Erythroblast (primary cell): ENCODE measurements around the gene TNK1.

Source experiments
- GATA1 ChIP-seq: IDR thresholded peaks from 2 replicates; pipeline ENCODE4 v1.6.1; 2011; ENCODE audit warnings: low read depth, mild to moderate bottlenecking, control low read depth, low read length, moderate library complexity
- POLR2A ChIP-seq: IDR thresholded peaks from 2 replicates; pipeline ENCODE4 v1.6.1; 2011; ENCODE audit warnings: mild to moderate bottlenecking, low read length

- TF ChIP-seq POLR2A (no peak), GATA1 (no peak)
Observed at GRCh38 chr17:7389924-7390910, 9.3 kb downstream of the TNK1 start.
